HepG2 (cell line): ENCODE results near the gene NAPB. TPM values are rescaled to one million over a fixed set of nuclear protein-coding genes. Genes with fewer than 3 reads are reported as not detected.

ENCODE experiments used
- AKNA ChIP-seq: sonication (generic); formaldehyde crosslinking; IDR thresholded peaks from 2 replicates; pipeline ENCODE4 v1.4.0; 2020; ENCODE audit warnings: missing genetic modification reagents, borderline replicate concordance
- BATF2 ChIP-seq: sonication (generic); formaldehyde crosslinking; IDR thresholded peaks from 2 replicates; pipeline ENCODE4 v1.8.0; 2022; ENCODE audit warnings: mild to moderate bottlenecking, missing genetic modification reagents, moderate library complexity
- CBX1 ChIP-seq: IDR thresholded peaks from one replicate; pipeline ENCODE4 v1.6.1; 2016; ENCODE audit warnings: antibody characterized with exemption, low read depth
- CSRNP1 ChIP-seq: sonication (generic); formaldehyde crosslinking; IDR thresholded peaks from 2 replicates; pipeline ENCODE4 v1.8.1; 2023; ENCODE audit warnings: mild to moderate bottlenecking, missing genetic modification reagents
- DMAP1 ChIP-seq: IDR thresholded peaks from 2 replicates; pipeline ENCODE4 v1.6.1; 2016
- DRAP1 ChIP-seq: IDR thresholded peaks from 2 replicates; pipeline ENCODE4 v1.6.1; 2016; ENCODE audit warnings: missing genetic modification reagents, missing compliant biosample characterization
- KLF6 ChIP-seq: IDR thresholded peaks from 2 replicates; pipeline ENCODE4 v1.8.0; 2016; ENCODE audit warnings: missing biosample characterization, missing genetic modification reagents
- PRMT3 ChIP-seq: sonication (generic); formaldehyde crosslinking; IDR thresholded peaks from 2 replicates; pipeline ENCODE4 v1.8.1; 2022; ENCODE audit warnings: low read depth, mild to moderate bottlenecking, moderate library complexity, missing genetic modification reagents, borderline replicate concordance
- RFXAP ChIP-seq: sonication (generic); formaldehyde crosslinking; IDR thresholded peaks from 2 replicates; pipeline ENCODE4 v1.4.0; 2020; ENCODE audit warnings: missing genetic modification reagents, borderline replicate concordance
- THAP8 ChIP-seq: sonication (generic); formaldehyde crosslinking; IDR thresholded peaks from 2 replicates; pipeline ENCODE4 v1.5.1; 2020; ENCODE audit warnings: missing genetic modification reagents, mild to moderate bottlenecking, borderline replicate concordance
- THAP9 ChIP-seq: sonication (generic); formaldehyde crosslinking; IDR thresholded peaks from 2 replicates; pipeline ENCODE4; 2020; ENCODE audit warnings: missing genetic modification reagents, mild to moderate bottlenecking, borderline replicate concordance
- ZNF569 ChIP-seq: sonication (generic); formaldehyde crosslinking; IDR thresholded peaks from 2 replicates; pipeline ENCODE4 v1.5.0; 2020; ENCODE audit warnings: mild to moderate bottlenecking, missing genetic modification reagents, moderate library complexity, borderline replicate concordance
- ZNF768 ChIP-seq: sonication (generic); formaldehyde crosslinking; IDR thresholded peaks from 2 replicates; pipeline ENCODE4 v1.4.0; 2020; ENCODE audit warnings: missing genetic modification reagents
- polyA plus RNA-seq, 8 experiments: library from polyadenylated mRNA; depleted of rRNA in 3 of 8; stranded (reverse) in 7 of 8; unstranded in 1 of 8; fragments of >200 nt; fragmentation: Illumina TruSeq in 4 of 8; extraction: Trizol in 4 of 8; gene quantifications; 2 replicates each; pipeline versions ENCODE4 v1.2.1 to v1.2.3, GENCODE V29; 2011 to 2016; ENCODE audit warnings: low read depth in 4 of 8, missing spikeins in 1 of 8, mixed read lengths in 1 of 8; ENCODE audit not compliant: insufficient read depth in 1 of 8
- total RNA-seq, 5 experiments: library from RNA; depleted of rRNA; stranded (reverse); fragments of >200 nt; fragmentation: Illumina TruSeq; extraction: Trizol; gene quantifications; 2 replicates each; pipeline ENCODE4 v1.2.3, GENCODE V29; 2016; ENCODE audit warnings: low read depth in 1 of 5

NAPB gene
- total and polyA plus RNA-seq, 2 of the 13 experiments (the other 11 are each of a cell fraction or from before 2014, with no cell fraction given) = 15.2 to 16.1 TPM

- 0 out of 2 replicates have a peak, but pooled peaks have one; percentile 30 for TF ChIP-seq PRMT3
- TF ChIP-seq RFXAP (CRISPR knock-in tag) = peak; percentile 95
- peak; percentile 89 for TF ChIP-seq DMAP1 (CRISPR knock-in tag)
- TF ChIP-seq CSRNP1 (CRISPR knock-in tag) = peak; percentile 76; the same call in 1 of the 2 replicates
- TF ChIP-seq KLF6 (CRISPR knock-in tag) = peak; percentile 87
- no peak for TF ChIP-seq BATF2 (CRISPR knock-in tag)
- TF ChIP-seq THAP8 (CRISPR knock-in tag) = no peak; the same call in 1 of the 2 replicates
- TF ChIP-seq AKNA (CRISPR knock-in tag) = 0 out of 2 replicates have a peak, but pooled peaks have one; percentile 62
- peak; percentile 88; the same call in 1 of the 2 replicates for TF ChIP-seq THAP9
- TF ChIP-seq ZNF569 (CRISPR knock-in tag) = no peak
- TF ChIP-seq CBX1 = no peak
- peak; percentile 61; the same call in 1 of the 2 replicates for TF ChIP-seq ZNF768 (CRISPR knock-in tag)
- peak; percentile 79 for TF ChIP-seq DRAP1 (CRISPR knock-in tag)
Measured at GRCh38 chr20:23357767-23358562, 63.3 kb downstream of the NAPB start (continued).
